Activated CD4-positive, alpha-beta T cell treated with anti-CD3 and anti-CD28 coated beads, Interleukin-2, amount 50 U/mL, for 24 hours (primary cell): ENCODE results near the gene SLC35A2.

Experiments
- DNase-seq, 2 donors: peaks; one replicate each; pipeline ENCODE4 v3.0.0-alpha.2; 2020; ENCODE audit warnings: low read depth in 1 of 2, low spot score in 1 of 2

Gene SLC35A2

GRCh38 chrX:48927736-48928382 lies 16.4 kb upstream of the SLC35A2 start:
- DNase-seq, result no peak

- DNase-seq, result no peak
Observed at GRCh38 chrX:48927123-48927522, 15.7 kb upstream of the SLC35A2 start.

GRCh38 chrX:48924270-48924669 lies 12.8 kb upstream of the SLC35A2 start:
- no peak for DNase-seq

GRCh38 chrX:48923771-48924170 lies 12.3 kb upstream of the SLC35A2 start:
- DNase-seq, result no peak

- DNase-seq, result no peak
Observed at GRCh38 chrX:48920718-48921104, 9.3 kb upstream of the SLC35A2 start.

GRCh38 chrX:48919947-48920717 lies 8.7 kb upstream of the SLC35A2 start:
- no peak for DNase-seq

- DNase-seq, result no peak
Observed at GRCh38 chrX:48919360-48919841, 8.0 kb upstream of the SLC35A2 start.

- peak; percentile 69 to 88 for DNase-seq
Observed at GRCh38 chrX:48918643-48919340, 7.3 kb upstream of the SLC35A2 start, which contains the start of gene PIM2. TSS of gene PIM2 (minus strand) at chrX:48919024. CDS start at chrX:48918834, 190 bp downstream.

- DNase-seq, result no peak
Observed at GRCh38 chrX:48918301-48918642, 6.8 kb upstream of the SLC35A2 start.

GRCh38 chrX:48917139-48918001 lies 5.9 kb upstream of the SLC35A2 start:
- DNase-seq, result peak; percentile 70 to 82

GRCh38 chrX:48914593-48915493 lies 3.4 kb upstream of the SLC35A2 start:
- no peak for DNase-seq

GRCh38 chrX:48913605-48914366 lies 2.3 kb upstream of the SLC35A2 start:
- DNase-seq, result no peak

- no peak for DNase-seq
Observed at GRCh38 chrX:48910926-48911411, 477 bp downstream of the SLC35A2 start.

- DNase-seq, result no peak
Observed at GRCh38 chrX:48909703-48910294, 1.6 kb downstream of the SLC35A2 start.

- no peak for DNase-seq
Observed at GRCh38 chrX:48908600-48908999, 2.8 kb downstream of the SLC35A2 start.

GRCh38 chrX:48905090-48905790 lies 6.2 kb downstream of the SLC35A2 start:
- DNase-seq, result no peak

- DNase-seq, result no peak
Observed at GRCh38 chrX:48904626-48905025, 6.8 kb downstream of the SLC35A2 start.

GRCh38 chrX:48904180-48904579 lies 7.3 kb downstream of the SLC35A2 start:
- no peak for DNase-seq
